ENCODE results near the gene TMCO4. TPM values are rescaled to one million over a fixed set of nuclear protein-coding genes. Genes with fewer than 3 reads are reported as not detected.

Gene TMCO4
- total RNA-seq, 1 donor = 27.5 TPM

- no peaks in the 10 kb centered on the region for H3K9me3 ChIP-seq (ENCODE audit: low read depth, low read length)
- H3K4me2 ChIP-seq (ENCODE audit: insufficient read depth, low read length) = no peak overlapping the region
- no peak for DNase-seq (ENCODE audit: insufficient read length, low spot score, missing footprints)
- no peaks in the 10 kb centered on the region for H3K36me3 ChIP-seq (ENCODE audit: insufficient read depth, low read length)
- H3K27me3 ChIP-seq (ENCODE audit: insufficient read depth, low read length) = peaks cover 7% of the 10 kb centered on the region
- H3K4me1 ChIP-seq (ENCODE audit: insufficient read depth, low read length) = no peaks in the 10 kb centered on the region
- no peak overlapping the region for H2AFZ ChIP-seq (ENCODE audit: low read length)
- no peak overlapping the region for H3K4me3 ChIP-seq (ENCODE audit: insufficient read depth, low read length)
- TF ChIP-seq CTCF (IDR thresholded peaks at IDR 0.05; ENCODE audit: extremely low read depth, low read depth, low read length) = no peak
- no peak overlapping the region for H3K27ac ChIP-seq (ENCODE audit: low read depth, low read length)
- H3K79me2 ChIP-seq (ENCODE audit: insufficient read depth, low read length) = no peaks in the 10 kb centered on the region
- H4K20me1 ChIP-seq (ENCODE audit: insufficient read depth, low read length) = no peaks in the 10 kb centered on the region
These were observed 16.4 kb upstream of the TMCO4 start for GRCh38 chr1:19815801-19816736.

GRCh38 chr1:19814681-19815503, 15.2 kb upstream of the TMCO4 start, which contains the start of gene RNF186:
RNF186 (minus strand) TSS chr1:19815283; CDS start chr1:19815101, 182 bp downstream.
- Histone ChIP-seq H4K20me1 (ENCODE audit: insufficient read depth, low read length) (no peaks in the 10 kb centered on the region), H3K36me3 (ENCODE audit: insufficient read depth, low read length) (no peaks in the 10 kb centered on the region), H3K4me3 (ENCODE audit: insufficient read depth, low read length) (no peak within 1 kb of the TSS), H3K27ac (ENCODE audit: low read depth, low read length) (no peak within 1 kb of the TSS), H3K9me3 (ENCODE audit: low read depth, low read length) (no peaks in the 10 kb centered on the region), H3K4me2 (ENCODE audit: insufficient read depth, low read length) (no peak within 1 kb of the TSS), H3K4me1 (ENCODE audit: insufficient read depth, low read length) (no peaks in the 10 kb centered on the region), H3K79me2 (ENCODE audit: insufficient read depth, low read length) (no peaks in the 10 kb centered on the region), H2AFZ (ENCODE audit: low read length) (no peak within 1 kb of the TSS), H3K27me3 (ENCODE audit: insufficient read depth, low read length) (peaks cover 7% of the 10 kb centered on the region)
- no peak for DNase-seq (ENCODE audit: insufficient read length, low spot score, missing footprints)
- TF ChIP-seq CTCF (IDR thresholded peaks at IDR 0.05; ENCODE audit: extremely low read depth, low read depth, low read length) = no peak

- Histone ChIP-seq H3K27me3 (ENCODE audit: insufficient read depth, low read length) (peaks cover 7% of the 10 kb centered on the region), H4K20me1 (ENCODE audit: insufficient read depth, low read length) (no peaks in the 10 kb centered on the region), H3K27ac (ENCODE audit: low read depth, low read length) (no peak overlapping the region), H3K9me3 (ENCODE audit: low read depth, low read length) (no peaks in the 10 kb centered on the region), H3K36me3 (ENCODE audit: insufficient read depth, low read length) (no peaks in the 10 kb centered on the region), H3K4me2 (ENCODE audit: insufficient read depth, low read length) (no peak overlapping the region), H3K79me2 (ENCODE audit: insufficient read depth, low read length) (no peaks in the 10 kb centered on the region), H3K4me3 (ENCODE audit: insufficient read depth, low read length) (no peak overlapping the region), H2AFZ (ENCODE audit: low read length) (no peak overlapping the region), H3K4me1 (ENCODE audit: insufficient read depth, low read length) (no peaks in the 10 kb centered on the region)
- DNase-seq (ENCODE audit: insufficient read length, low spot score, missing footprints) = no peak
- no peak for TF ChIP-seq CTCF (IDR thresholded peaks at IDR 0.05; ENCODE audit: extremely low read depth, low read depth, low read length)
These were observed 14.5 kb upstream of the TMCO4 start for GRCh38 chr1:19814244-19814661.

- Histone ChIP-seq H3K27ac (ENCODE audit: low read depth, low read length) (no peak overlapping the region), H4K20me1 (ENCODE audit: insufficient read depth, low read length) (no peaks in the 10 kb centered on the region), H3K4me1 (ENCODE audit: insufficient read depth, low read length) (no peaks in the 10 kb centered on the region), H3K36me3 (ENCODE audit: insufficient read depth, low read length) (no peaks in the 10 kb centered on the region), H3K4me2 (ENCODE audit: insufficient read depth, low read length) (no peak overlapping the region), H2AFZ (ENCODE audit: low read length) (no peak overlapping the region), H3K79me2 (ENCODE audit: insufficient read depth, low read length) (no peaks in the 10 kb centered on the region), H3K4me3 (ENCODE audit: insufficient read depth, low read length) (no peak overlapping the region), H3K9me3 (ENCODE audit: low read depth, low read length) (no peaks in the 10 kb centered on the region), H3K27me3 (ENCODE audit: insufficient read depth, low read length) (peaks cover 7% of the 10 kb centered on the region)
- TF ChIP-seq CTCF (IDR thresholded peaks at IDR 0.05; ENCODE audit: extremely low read depth, low read depth, low read length) = no peak
- no peak for DNase-seq (ENCODE audit: insufficient read length, low spot score, missing footprints)
These were observed 13.9 kb upstream of the TMCO4 start for GRCh38 chr1:19813643-19813960.

All from osteoblast (primary cell).